ENCODE results near the gene CAPN5.

DNA sequence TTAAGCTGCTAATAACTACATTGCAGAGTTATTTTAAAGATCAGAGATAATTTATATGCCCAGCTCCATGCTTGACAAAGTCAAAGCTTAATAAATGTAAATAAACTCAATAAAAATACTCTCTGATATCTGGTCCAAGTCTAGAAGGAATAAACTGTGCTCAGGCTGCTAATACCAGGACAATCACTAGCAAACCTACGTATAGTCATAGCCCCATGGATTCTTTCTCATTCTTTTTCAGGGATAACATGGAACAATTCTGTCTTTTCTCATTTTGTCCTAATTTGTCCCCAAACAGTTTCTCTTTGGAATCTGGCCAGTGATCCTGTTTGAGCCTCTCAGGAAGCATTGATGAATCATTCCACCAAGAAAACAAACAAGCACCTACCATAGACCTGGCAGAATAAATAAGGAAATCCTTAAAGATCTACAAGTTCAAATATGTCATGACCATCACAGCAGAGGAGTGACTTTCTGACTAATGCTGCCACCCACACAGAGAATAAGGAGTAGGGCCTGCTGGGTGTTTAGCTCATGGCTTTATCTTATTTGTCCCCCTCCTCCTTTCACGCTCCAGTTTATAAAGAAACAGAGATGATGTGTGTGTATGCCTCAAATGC, 46.7 kb upstream of the CAPN5 start:
- TF ChIP-seq, protein P1, sequence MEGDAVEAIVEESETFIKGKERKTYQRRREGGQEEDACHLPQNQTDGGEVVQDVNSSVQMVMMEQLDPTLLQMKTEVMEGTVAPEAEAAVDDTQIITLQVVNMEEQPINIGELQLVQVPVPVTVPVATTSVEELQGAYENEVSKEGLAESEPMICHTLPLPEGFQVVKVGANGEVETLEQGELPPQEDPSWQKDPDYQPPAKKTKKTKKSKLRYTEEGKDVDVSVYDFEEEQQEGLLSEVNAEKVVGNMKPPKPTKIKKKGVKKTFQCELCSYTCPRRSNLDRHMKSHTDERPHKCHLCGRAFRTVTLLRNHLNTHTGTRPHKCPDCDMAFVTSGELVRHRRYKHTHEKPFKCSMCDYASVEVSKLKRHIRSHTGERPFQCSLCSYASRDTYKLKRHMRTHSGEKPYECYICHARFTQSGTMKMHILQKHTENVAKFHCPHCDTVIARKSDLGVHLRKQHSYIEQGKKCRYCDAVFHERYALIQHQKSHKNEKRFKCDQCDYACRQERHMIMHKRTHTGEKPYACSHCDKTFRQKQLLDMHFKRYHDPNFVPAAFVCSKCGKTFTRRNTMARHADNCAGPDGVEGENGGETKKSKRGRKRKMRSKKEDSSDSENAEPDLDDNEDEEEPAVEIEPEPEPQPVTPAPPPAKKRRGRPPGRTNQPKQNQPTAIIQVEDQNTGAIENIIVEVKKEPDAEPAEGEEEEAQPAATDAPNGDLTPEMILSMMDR (IDR thresholded peaks at IDR 0.05), result no peak
- TF ChIP-seq POLR2A (IDR thresholded peaks at IDR 0.05), result no peak
